ENCODE results near the gene WDR59.

The WDR59 gene

DNA sequence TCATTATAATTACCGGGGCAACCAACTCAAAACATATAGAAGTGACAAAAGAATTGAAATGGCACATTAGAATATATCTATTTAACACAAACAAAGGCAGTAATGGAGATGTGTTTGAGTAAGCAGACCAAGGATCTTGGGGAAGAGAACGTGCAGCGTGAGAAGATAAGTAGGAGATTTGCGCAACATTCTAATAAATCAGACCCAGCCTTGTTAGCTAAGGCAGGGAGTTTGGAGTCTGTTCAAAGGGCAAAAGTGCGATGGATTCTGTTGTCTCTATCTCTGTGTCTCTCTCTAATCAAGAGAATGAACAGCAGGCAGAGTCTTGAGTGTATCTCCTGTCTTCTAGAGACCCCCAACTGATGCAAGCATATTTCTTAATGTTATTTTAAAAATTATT is 155.3 kb downstream of the WDR59 start:
- no peak for DNase-seq
- TF ChIP-seq POLR2A (IDR thresholded peaks at IDR 0.05; ENCODE audit: low read length) = no peak
- no peak for TF ChIP-seq GATA1 (IDR thresholded peaks at IDR 0.05; ENCODE audit: low read depth, low read length)

DNA sequence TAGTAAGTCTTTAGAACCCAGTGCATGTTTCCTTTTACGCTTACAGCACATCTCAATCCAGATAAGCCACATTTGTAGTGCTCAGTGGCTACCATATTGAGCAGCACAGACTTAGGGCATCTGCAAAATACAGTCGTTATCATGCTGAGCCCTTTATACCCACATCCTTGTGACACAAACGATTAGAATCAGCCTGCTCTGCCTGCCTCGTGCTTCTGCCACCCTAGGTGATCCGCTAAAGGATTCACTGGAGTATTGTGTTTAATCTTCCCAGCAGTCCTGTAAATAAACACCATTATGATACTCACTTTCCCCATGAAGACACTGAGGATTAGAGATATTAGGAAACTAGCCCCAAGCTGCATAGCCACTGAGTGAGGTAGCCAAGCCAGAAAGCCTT is 159.0 kb downstream of the WDR59 start:
- no peak for DNase-seq
- TF ChIP-seq POLR2A (IDR thresholded peaks at IDR 0.05; ENCODE audit: low read length) = no peak
- TF ChIP-seq GATA1 (IDR thresholded peaks at IDR 0.05; ENCODE audit: low read depth, low read length) = no peak

- TF ChIP-seq POLR2A (IDR thresholded peaks at IDR 0.05; ENCODE audit: low read length) (no peak), GATA1 (IDR thresholded peaks at IDR 0.05; ENCODE audit: low read depth, low read length) (no peak)
- no peak for DNase-seq
Measured at GRCh38 chr16:74825016-74825415, 159.9 kb downstream of the WDR59 start.
